Measurements from ENCODE around the gene TXNRD2. TPM values are rescaled to one million over a fixed set of nuclear protein-coding genes. Genes with fewer than 3 reads are reported as not detected.

The TXNRD2 gene
- total RNA-seq, 1 donor from 2014 or later = 25.7 TPM

DNA sequence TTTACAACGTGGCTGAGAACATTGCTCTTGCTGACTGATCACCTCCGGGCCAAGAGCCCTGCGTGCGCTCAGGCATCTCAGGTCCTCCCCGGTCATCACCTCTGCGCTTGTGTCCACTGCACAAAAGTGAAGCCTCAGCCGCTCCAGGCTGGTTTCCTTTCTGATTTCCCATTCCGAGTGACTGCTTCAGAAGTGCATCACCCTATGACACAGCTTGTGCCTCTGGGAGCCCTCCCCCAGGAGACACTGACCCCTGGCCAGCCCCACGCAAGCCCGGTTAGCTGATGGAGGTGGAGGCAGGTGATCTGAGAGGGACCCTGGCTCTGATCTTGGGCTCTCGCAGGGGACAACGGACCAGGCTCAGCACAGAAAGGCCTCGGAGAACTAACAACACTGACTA is 48.7 kb downstream of the TXNRD2 start:
- H3K79me2 ChIP-seq (ENCODE audit: insufficient read depth, low read length) = no peaks in the 10 kb centered on the region
- no peak overlapping the region for H2AFZ ChIP-seq (ENCODE audit: low read depth, low read length)
- no peaks in the 10 kb centered on the region for H3K9me3 ChIP-seq (ENCODE audit: insufficient read depth, low read depth, low read length)
- TF ChIP-seq EZH2 (IDR thresholded peaks at IDR 0.05; ENCODE audit: insufficient read depth, low read length) = no peak
- TF ChIP-seq, protein P1, sequence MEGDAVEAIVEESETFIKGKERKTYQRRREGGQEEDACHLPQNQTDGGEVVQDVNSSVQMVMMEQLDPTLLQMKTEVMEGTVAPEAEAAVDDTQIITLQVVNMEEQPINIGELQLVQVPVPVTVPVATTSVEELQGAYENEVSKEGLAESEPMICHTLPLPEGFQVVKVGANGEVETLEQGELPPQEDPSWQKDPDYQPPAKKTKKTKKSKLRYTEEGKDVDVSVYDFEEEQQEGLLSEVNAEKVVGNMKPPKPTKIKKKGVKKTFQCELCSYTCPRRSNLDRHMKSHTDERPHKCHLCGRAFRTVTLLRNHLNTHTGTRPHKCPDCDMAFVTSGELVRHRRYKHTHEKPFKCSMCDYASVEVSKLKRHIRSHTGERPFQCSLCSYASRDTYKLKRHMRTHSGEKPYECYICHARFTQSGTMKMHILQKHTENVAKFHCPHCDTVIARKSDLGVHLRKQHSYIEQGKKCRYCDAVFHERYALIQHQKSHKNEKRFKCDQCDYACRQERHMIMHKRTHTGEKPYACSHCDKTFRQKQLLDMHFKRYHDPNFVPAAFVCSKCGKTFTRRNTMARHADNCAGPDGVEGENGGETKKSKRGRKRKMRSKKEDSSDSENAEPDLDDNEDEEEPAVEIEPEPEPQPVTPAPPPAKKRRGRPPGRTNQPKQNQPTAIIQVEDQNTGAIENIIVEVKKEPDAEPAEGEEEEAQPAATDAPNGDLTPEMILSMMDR (IDR thresholded peaks at IDR 0.05; ENCODE audit: insufficient read depth, low read depth, low read length) = no peak
- Mint-ChIP-seq H3K4me3 (ENCODE audit: unreplicated experiment) (no peak overlapping the region), H3K9me3 (ENCODE audit: unreplicated experiment) (no peaks in the 10 kb centered on the region), H3K27ac (ENCODE audit: unreplicated experiment) (peak overlapping the region; percentile 94), H3K27me3 (ENCODE audit: low read depth, unreplicated experiment) (no peaks in the 10 kb centered on the region), H3K36me3 (ENCODE audit: low read depth, unreplicated experiment) (peaks cover 2% of the 10 kb centered on the region), H3K4me1 (ENCODE audit: low read depth, unreplicated experiment) (peaks cover 30% of the 10 kb centered on the region)
- no peaks in the 10 kb centered on the region for H4K20me1 ChIP-seq (ENCODE audit: insufficient read depth, low read length)
- peaks cover 30% of the 10 kb centered on the region for H3K4me1 ChIP-seq (ENCODE audit: insufficient read depth, low read length)
- no peaks in the 10 kb centered on the region for H3K36me3 ChIP-seq (ENCODE audit: insufficient read depth, low read length)
- peak overlapping the region; percentile 91 for H3K27ac ChIP-seq (ENCODE audit: low read depth, low read length)
- no peaks in the 10 kb centered on the region for H3K27me3 ChIP-seq (ENCODE audit: insufficient read depth, low read length)
- H3K9ac ChIP-seq (ENCODE audit: low read length) = no peak overlapping the region
- FAIRE-seq (no peak), DNase-seq (ENCODE audit: low read depth) (no peak)
- no peak overlapping the region for H3K4me3 ChIP-seq (ENCODE audit: insufficient read depth, low read depth, low read length)
- peak overlapping the region; percentile 72 for H3K4me2 ChIP-seq (ENCODE audit: low read length)

DNA sequence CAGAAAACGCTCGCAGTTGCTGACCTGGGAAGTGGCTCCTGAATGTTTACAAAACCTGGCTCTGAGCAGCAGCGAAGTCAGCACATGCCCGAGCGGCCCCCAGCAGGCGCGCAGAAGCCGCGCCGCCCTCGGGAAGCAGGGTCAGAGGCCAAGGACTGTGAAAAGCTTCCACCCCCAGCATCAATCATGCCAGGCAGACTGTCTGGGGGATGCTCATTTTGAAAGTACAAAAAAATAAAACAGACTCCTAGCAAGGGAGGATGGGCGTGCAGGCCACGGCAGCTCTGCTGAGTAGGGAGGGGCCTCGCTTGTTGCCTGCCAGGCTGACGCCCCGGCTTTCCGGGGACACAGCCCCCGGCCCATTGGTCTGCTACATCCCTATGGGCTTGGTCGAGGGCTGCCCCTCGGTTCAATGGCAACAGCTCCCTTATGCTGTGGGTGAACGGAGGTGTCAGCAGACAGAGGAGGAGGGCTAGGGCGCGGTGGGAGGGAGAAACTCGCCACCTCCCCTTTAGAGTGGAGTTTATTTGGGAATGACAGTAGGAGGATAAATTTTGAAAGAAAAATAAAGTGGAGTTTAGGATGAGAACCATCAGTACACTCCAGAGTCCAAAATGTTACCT is 49.2 kb downstream of the TXNRD2 start:
- Histone ChIP-seq H3K4me3 (ENCODE audit: insufficient read depth, low read depth, low read length) (no peak overlapping the region), H3K4me2 (ENCODE audit: low read length) (peak overlapping the region; percentile 72), H3K79me2 (ENCODE audit: insufficient read depth, low read length) (no peaks in the 10 kb centered on the region), H3K4me1 (ENCODE audit: insufficient read depth, low read length) (peaks cover 30% of the 10 kb centered on the region), H3K9me3 (ENCODE audit: insufficient read depth, low read depth, low read length) (no peaks in the 10 kb centered on the region), H4K20me1 (ENCODE audit: insufficient read depth, low read length) (no peaks in the 10 kb centered on the region), H3K9ac (ENCODE audit: low read length) (peak overlapping the region; percentile 61), H3K27me3 (ENCODE audit: insufficient read depth, low read length) (no peaks in the 10 kb centered on the region), H3K27ac (ENCODE audit: low read depth, low read length) (peak overlapping the region; percentile 91), H3K36me3 (ENCODE audit: insufficient read depth, low read length) (no peaks in the 10 kb centered on the region), H2AFZ (ENCODE audit: low read depth, low read length) (peak overlapping the region; percentile 20)
- Mint-ChIP-seq H3K36me3 (ENCODE audit: low read depth, unreplicated experiment) (peaks cover 3% of the 10 kb centered on the region), H3K4me1 (ENCODE audit: low read depth, unreplicated experiment) (peaks cover 30% of the 10 kb centered on the region), H3K9me3 (ENCODE audit: unreplicated experiment) (no peaks in the 10 kb centered on the region), H3K27ac (ENCODE audit: unreplicated experiment) (peak overlapping the region; percentile 94), H3K27me3 (ENCODE audit: low read depth, unreplicated experiment) (no peaks in the 10 kb centered on the region), H3K4me3 (ENCODE audit: unreplicated experiment) (no peak overlapping the region)
- FAIRE-seq (no peak), DNase-seq (ENCODE audit: low read depth) (peak; percentile 26)
- no peak for TF ChIP-seq EZH2 (IDR thresholded peaks at IDR 0.05; ENCODE audit: insufficient read depth, low read length)
- TF ChIP-seq, protein P1 (IDR thresholded peaks at IDR 0.05; ENCODE audit: insufficient read depth, low read depth, low read length) = no peak
